AG04449 (cell line): ENCODE results near the gene MSL1.

Experiments
- CTCF ChIA-PET: fragments of 350-600 bp; formaldehyde crosslinking; extraction: SDS; loops from one replicate; lab custom pipeline; 2021; ENCODE audit warnings: antibody characterized with exemption; lab: Yijun Ruan, JAX
- POLR2A ChIA-PET: fragments of 400-600, 350-600 bp; formaldehyde crosslinking; extraction: SDS; loops from one replicate; lab custom pipeline; 2020; ENCODE audit warnings: antibody characterized with exemption, inconsistent platforms; lab: Yijun Ruan, JAX
- DNase-seq: peaks from one replicate; pipeline ENCODE4 v3.0.0-alpha.2; 2010; ENCODE audit warnings: low read depth, low spot score
- H3K4me3 ChIP-seq: 2 replicates; pipeline ENCODE4 v1.5.1; 2011; ENCODE audit warnings: low read depth, mild to moderate bottlenecking, control low read depth, low read length
- TF ChIP-seq, protein P1 (sequence below): IDR thresholded peaks from one replicate; pipeline ENCODE4 v1.5.1; 2011; ENCODE audit warnings: mild to moderate bottlenecking, moderate library complexity, low read length, control low read depth, inconsistent platforms; ENCODE audit not compliant: insufficient read depth; ENCODE audit errors: missing control alignments

The MSL1 gene

DNA sequence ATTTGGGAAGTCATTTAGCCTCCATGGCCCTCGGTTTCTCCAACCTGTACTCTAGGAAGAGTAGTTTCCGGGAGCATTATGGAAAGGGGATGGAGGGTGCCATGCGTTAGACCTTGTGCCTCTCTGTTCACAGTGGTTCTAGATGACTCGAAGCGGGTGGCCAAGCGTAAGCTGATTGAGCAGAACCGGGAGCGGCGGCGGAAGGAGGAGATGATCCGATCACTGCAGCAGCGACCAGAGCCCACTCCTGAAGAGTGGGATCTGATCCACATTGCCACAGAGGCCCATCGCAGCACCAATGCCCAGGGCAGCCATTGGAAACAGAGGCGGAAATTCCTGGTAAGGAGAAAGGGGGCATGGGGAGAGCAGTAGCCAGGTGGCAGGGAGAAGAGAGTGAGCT lies 37.3 kb upstream of the MSL1 start:
- TF ChIP-seq, protein P1, sequence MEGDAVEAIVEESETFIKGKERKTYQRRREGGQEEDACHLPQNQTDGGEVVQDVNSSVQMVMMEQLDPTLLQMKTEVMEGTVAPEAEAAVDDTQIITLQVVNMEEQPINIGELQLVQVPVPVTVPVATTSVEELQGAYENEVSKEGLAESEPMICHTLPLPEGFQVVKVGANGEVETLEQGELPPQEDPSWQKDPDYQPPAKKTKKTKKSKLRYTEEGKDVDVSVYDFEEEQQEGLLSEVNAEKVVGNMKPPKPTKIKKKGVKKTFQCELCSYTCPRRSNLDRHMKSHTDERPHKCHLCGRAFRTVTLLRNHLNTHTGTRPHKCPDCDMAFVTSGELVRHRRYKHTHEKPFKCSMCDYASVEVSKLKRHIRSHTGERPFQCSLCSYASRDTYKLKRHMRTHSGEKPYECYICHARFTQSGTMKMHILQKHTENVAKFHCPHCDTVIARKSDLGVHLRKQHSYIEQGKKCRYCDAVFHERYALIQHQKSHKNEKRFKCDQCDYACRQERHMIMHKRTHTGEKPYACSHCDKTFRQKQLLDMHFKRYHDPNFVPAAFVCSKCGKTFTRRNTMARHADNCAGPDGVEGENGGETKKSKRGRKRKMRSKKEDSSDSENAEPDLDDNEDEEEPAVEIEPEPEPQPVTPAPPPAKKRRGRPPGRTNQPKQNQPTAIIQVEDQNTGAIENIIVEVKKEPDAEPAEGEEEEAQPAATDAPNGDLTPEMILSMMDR = no peak
- ChIA-PET POLR2A (interaction anchor here (0.5 kb wide), 1 partner anchor 17 kb away, joined by 3 read pairs; no protein-coding TSS in a partner anchor), CTCF (interaction anchor here (0.7 to 19.3 kb wide), 8 partner anchors 11 to 69 kb away, joined by 4 to 273 read pairs (median 26); partner anchors contain the start of genes CSF3, MED24 and NR1D1)
- no peak for DNase-seq
- H3K4me3 ChIP-seq = no peak overlapping the region

DNA sequence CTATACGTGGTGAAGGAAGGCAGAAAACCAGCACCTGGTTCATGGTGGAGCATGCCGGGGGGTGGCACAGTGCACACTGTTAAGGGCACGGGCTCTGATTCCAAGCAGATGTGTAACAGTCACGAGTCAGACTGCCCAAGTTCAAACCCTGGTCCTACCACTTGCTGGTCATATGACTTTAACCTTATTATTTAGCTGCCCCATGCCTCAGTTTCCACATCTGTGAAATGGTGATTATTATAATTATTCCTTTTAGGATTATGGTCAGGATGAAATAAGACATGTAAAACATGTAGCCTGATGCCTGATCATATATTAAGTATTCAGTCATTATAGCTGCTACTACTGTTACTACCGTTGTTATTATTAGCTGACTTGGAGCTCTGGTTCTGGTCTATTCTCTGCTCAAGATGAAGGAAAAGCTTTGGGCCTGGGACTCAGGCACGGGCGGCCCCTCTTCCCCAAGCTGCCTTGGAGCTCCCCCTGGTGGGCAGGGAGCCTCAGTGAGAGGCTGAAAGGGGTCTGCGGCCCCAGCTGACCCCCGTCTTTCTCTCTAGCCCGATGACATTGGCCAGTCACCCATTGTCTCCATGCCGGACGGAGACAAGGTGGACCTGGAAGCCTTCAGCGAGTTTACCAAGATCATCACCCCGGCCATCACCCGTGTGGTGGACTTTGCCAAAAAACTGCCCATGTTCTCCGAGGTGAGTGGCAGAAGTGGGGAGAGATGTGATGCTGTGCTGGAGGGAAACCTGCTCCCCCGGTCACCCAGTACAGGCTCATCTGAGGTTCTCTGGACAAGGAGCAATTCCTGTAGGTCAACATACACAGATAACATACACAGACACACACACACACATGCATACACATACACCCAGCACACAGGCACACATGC lies 35.4 kb upstream of the MSL1 start:
- CTCF ChIA-PET = interaction anchor here (0.6 to 19.3 kb wide), 23 partner anchors 8 to 128 kb away, joined by 3 to 273 read pairs (median 9); partner anchors contain the start of genes CSF3, NR1D1 and THRA
- no peak for DNase-seq
- POLR2A ChIA-PET = no interaction called here
- TF ChIP-seq, protein P1 = peak; percentile 75
- H3K4me3 ChIP-seq = no peak overlapping the region

DNA sequence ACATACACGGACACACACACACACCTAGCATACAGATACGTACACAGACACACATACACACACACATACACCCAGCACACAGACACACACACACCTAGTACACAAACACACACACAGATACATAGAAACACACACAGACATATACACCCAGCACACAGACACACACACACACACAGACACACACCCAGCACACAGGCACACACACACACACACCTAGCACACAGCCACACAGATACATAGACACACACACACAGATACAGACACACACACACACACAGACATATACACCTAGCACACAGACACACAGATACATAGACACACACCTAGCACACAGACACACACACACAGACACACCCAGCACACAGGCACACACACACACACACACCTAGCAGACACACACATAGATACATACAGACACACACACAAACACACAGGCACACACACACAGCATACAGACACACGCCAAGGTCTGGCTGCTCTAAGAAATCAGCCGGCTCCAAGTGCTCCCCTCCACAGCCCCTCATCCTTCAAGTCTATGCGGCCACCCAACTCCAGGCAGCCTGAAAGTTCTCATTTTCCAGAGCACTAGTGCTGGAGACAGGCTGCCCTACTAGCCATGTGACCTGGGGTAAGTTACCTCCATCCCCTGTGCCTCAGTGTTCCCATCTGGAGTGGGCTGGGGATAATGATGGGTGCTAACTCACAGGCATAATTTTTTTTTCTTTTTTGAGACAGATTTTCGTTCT lies 34.5 kb upstream of the MSL1 start:
- DNase-seq = no peak
- TF ChIP-seq, protein P1 = no peak
- H3K4me3 ChIP-seq = no peak overlapping the region
- ChIA-PET CTCF (interaction anchor here (1.0 to 19.3 kb wide), 14 partner anchors 9 to 72 kb away, joined by 3 to 273 read pairs (median 12); partner anchors contain the start of genes CSF3 and NR1D1), POLR2A (no interaction called here)

DNA sequence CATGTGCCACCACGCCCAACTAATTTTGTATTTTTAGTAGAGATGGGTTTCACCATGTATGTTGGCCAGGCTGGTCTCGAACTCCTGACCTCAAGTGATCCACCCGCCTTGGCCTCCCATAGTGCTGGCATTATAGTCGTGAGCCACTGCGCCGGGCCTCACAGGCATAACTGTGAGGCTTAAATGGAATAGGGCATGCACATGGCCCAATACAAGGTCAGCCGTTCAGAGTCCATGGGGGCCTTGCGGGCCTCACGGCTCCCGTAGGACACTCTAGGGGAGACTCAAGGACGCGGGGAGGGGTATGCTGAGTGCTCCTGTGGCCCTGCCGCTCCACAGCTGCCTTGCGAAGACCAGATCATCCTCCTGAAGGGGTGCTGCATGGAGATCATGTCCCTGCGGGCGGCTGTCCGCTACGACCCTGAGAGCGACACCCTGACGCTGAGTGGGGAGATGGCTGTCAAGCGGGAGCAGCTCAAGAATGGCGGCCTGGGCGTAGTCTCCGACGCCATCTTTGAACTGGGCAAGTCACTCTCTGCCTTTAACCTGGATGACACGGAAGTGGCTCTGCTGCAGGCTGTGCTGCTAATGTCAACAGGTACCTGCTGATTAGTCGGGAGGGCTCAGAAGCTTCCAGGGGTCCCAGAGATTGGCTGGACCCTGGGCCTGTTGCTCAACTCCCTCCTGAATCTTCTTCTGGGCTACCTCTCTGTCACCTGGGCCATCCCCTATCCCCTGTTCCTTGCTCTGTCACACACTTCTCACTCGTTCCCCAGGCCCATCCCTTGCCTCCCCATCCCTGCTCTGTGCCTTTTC lies 33.7 kb upstream of the MSL1 start:
- CTCF ChIA-PET = interaction anchor here (0.7 to 16.8 kb wide), 4 partner anchors 10 to 60 kb away, joined by 3 to 273 read pairs (median 6); no protein-coding TSS in a partner anchor
- POLR2A ChIA-PET = no interaction called here
- no peak overlapping the region for H3K4me3 ChIP-seq
- TF ChIP-seq, protein P1 = no peak
- no peak for DNase-seq

DNA sequence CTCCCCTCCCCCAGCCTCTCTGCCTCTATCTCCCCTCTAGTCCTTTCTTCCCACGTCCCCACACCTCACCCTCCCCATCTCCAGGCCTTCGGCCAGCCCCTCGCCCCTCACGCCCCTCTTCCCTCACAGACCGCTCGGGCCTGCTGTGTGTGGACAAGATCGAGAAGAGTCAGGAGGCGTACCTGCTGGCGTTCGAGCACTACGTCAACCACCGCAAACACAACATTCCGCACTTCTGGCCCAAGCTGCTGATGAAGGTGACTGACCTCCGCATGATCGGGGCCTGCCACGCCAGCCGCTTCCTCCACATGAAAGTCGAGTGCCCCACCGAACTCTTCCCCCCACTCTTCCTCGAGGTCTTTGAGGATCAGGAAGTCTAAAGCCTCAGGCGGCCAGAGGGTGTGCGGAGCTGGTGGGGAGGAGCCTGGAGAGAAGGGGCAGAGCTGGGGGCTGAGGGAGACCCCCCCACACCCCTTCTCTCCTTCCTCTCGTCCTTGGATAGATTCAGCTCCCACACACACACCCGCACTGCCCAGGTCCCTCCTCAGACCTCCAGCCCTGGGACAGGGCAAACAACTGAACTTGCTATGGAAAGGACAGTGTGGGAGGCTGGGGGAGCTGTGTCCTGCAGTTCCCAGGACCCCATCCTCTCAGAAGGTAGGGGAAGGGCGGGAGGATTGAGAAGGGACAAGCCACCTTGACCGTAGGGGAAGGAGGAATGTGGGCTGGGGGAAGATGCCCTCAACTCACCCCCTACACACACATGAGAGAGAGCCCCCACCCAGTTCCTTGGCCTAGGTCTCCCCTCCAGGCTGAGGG lies 32.5 kb upstream of the MSL1 start:
- CTCF ChIA-PET = interaction anchor here (1.0 to 16.8 kb wide), 5 partner anchors 9 to 79 kb away, joined by 3 to 273 read pairs (median 6); no protein-coding TSS in a partner anchor
- POLR2A ChIA-PET = interaction anchor here (1.3 kb wide), 1 partner anchor 11 kb away, joined by 4 read pairs; the partner anchor contains the start of gene NR1D1
- DNase-seq = no peak
- no peak overlapping the region for H3K4me3 ChIP-seq
- TF ChIP-seq, protein P1 = no peak
